Measurements from ENCODE around the gene DMXL2. TPM values are rescaled to one million over a fixed set of nuclear protein-coding genes. Genes with fewer than 3 reads are reported as not detected.
"Not testable (repeated sequence)": the region's sequence is repeated elsewhere in the genome, so short reads cannot be mapped to it uniquely, and the experiment has no call there.

DMXL2 gene
- total and polyA plus RNA-seq, 3 donors from 2014 or later = 54.5 to 81.3 (median 64.4) TPM

GRCh38 chr15:51668446-51668845, 45.9 kb upstream of the DMXL2 start:
- Histone ChIP-seq H3K4me1 (no peaks in the 10 kb centered on the region), H3K27ac (no peak overlapping the region), H3K27me3 (no peaks in the 10 kb centered on the region), H3K9me3 (no peaks in the 10 kb centered on the region), H3K36me3 (ENCODE audit: low read depth, missing control alignments) (no peaks in the 10 kb centered on the region), H3K4me3 (no peak overlapping the region)
- DNase-seq = no peak
- TF ChIP-seq POLR2A (IDR thresholded peaks at IDR 0.05) (no peak), CTCF (IDR thresholded peaks at IDR 0.05) (no peak)
- 86 to 90% methylated on average over 5 of the region's 5 CpGs for WGBS, 2 donors
- intact Hi-C loops (cut with DNase I; ENCODE audit: low total_unique reads) = no loop called here

DNA sequence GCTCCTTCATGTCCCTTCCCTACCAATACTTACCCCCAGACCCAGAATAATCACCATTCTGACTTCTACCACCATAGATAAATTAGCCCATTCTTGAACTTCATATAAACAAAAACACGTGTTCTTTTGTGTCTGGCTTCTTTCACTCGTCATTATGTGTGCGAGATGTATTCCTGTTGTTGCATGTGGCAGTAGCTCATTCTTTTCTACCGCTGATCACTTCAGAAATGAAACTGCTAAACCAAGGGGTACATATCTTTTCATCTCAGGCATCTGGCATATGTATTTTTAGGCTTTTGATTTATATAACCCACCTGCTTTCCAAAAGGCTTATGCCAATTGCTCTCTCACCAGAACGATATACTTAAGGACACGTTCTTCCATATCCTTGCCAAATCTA, 44.9 kb upstream of the DMXL2 start:
- no peak for TF ChIP-seq CTCF (IDR thresholded peaks at IDR 0.05)
- TF ChIP-seq POLR2A (IDR thresholded peaks at IDR 0.05) = no peak
- Histone ChIP-seq H3K4me3 (no peak overlapping the region), H3K9me3 (no peaks in the 10 kb centered on the region), H3K27me3 (no peaks in the 10 kb centered on the region), H3K36me3 (ENCODE audit: low read depth, missing control alignments) (no peaks in the 10 kb centered on the region), H3K4me1 (no peaks in the 10 kb centered on the region), H3K27ac (no peak overlapping the region)
- 74 to 78% methylated on average over 6 of the region's 6 CpGs for WGBS, 2 donors
- no peak for DNase-seq
- intact Hi-C loops (cut with DNase I; ENCODE audit: low total_unique reads) = no loop called here

- Histone ChIP-seq H3K27ac (no peak overlapping the region), H3K4me3 (no peak overlapping the region), H3K27me3 (no peaks in the 10 kb centered on the region), H3K36me3 (ENCODE audit: low read depth, missing control alignments) (no peaks in the 10 kb centered on the region), H3K9me3 (no peaks in the 10 kb centered on the region), H3K4me1 (no peaks in the 10 kb centered on the region)
- TF ChIP-seq POLR2A (IDR thresholded peaks at IDR 0.05) = no peak
- TF ChIP-seq CTCF (IDR thresholded peaks at IDR 0.05) = no peak
- 67 to 80% methylated on average over 2 of the region's 2 CpGs for WGBS, 2 donors
- DNase-seq = no peak
- intact Hi-C loops (cut with DNase I; ENCODE audit: low total_unique reads) = no loop called here
These were observed 38.5 kb upstream of the DMXL2 start for GRCh38 chr15:51661072-51661471.

DNA sequence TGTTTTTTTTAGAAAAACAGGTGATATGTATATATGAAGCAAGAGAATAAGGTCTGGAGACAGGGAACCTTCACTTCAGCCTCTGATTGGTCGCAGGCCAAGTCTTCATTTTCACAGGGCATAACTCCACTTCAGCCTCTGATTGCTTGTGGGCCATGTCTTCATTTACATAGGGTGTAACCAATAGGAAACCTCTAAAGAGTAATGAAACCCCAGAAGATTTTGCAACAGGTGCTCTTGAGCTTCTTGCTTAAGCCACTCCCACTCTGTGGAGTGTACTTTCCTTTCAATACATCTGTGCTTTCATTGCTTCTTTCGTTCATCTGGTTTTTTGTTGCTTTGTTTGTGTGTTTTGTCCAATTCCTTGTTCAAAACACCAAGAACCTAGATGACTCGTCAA, 36.1 kb upstream of the DMXL2 start:
- H3K27ac ChIP-seq = no peak overlapping the region
- H3K27me3 ChIP-seq = no peaks in the 10 kb centered on the region
- no peaks in the 10 kb centered on the region for H3K36me3 ChIP-seq (ENCODE audit: low read depth, missing control alignments)
- whole genome bisulfite sequencing, 2 donors = 90 to 95% methylated on average over 3 of the region's 3 CpGs
- no peak overlapping the region for H3K4me3 ChIP-seq
- DNase-seq = no peak
- H3K4me1 ChIP-seq = no peaks in the 10 kb centered on the region
- TF ChIP-seq CTCF (IDR thresholded peaks at IDR 0.05) = no peak
- no peak for TF ChIP-seq POLR2A (IDR thresholded peaks at IDR 0.05)
- intact Hi-C loops (cut with DNase I; ENCODE audit: low total_unique reads) = no loop called here
- H3K9me3 ChIP-seq = no peaks in the 10 kb centered on the region

GRCh38 chr15:51655401-51656057, 33.0 kb upstream of the DMXL2 start:
- intact Hi-C loops (cut with DNase I; ENCODE audit: low total_unique reads); H3K36me3 ChIP-seq (ENCODE audit: low read depth, missing control alignments); H3K4me1 ChIP-seq; H3K9me3 ChIP-seq; H3K27me3 ChIP-seq; H3K27ac ChIP-seq: not testable (repeated sequence)
- peak; percentile 47 for DNase-seq
- peak overlapping the region; percentile 29 for H3K4me3 ChIP-seq
- WGBS, 2 donors = 55 to 63% methylated on average over 23 to 24 of the region's 24 CpGs
